ENCODE measurements around the gene PCNX3.

The PCNX3 gene

DNA sequence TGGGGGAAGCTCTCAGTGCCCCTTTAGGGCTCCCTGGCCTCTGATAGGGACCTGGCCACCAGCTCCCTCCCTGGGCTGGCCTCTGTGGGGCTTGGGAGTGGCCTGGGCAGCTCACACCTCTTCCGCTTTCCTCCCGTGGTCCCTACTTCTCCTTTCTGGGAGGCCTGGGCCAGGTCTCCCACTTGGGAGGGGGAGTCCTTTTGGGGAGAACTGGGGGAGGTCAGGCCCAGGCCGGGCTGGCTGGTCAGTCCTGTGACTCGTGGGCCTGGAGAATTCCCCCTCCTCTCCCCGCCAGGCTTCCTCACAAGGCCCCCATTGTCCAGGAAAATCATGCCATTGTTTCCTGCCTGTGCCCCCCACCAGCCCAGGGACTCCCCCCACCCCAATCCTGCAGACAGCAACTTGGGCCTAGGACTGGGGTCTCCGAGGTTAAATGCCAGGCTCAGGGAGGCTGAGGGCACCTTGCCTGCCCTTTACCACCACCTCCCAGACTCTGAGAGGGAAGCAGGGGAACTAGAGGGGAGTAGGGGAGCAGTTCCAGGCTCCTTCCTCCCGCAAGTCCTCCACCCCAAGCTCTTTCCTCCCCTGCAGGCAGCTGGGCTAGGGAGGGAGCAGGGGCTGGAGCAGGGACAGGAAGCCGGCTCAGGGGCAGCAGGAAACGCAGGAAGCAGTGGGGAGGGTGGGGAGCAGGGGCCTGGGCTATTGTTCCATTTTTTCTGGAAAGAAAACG, 4.4 kb upstream of the PCNX3 start:
- H3K27ac ChIP-seq (ENCODE audit: low read depth, low read length), result peak overlapping the region; percentile 55
- no peak overlapping the region for H3K9ac ChIP-seq (ENCODE audit: low read length)
- H3K36me3 ChIP-seq (ENCODE audit: control insufficient read depth, insufficient read depth, low read length), result peaks cover 13% of the 10 kb centered on the region
- peaks cover 12% of the 10 kb centered on the region for H3K4me1 ChIP-seq (ENCODE audit: control insufficient read depth, insufficient read depth, low read length)
- no peaks in the 10 kb centered on the region for H3K27me3 ChIP-seq (ENCODE audit: control insufficient read depth, insufficient read depth, low read length)
- H3K4me3 ChIP-seq (ENCODE audit: low read length), result peak overlapping the region; percentile 5

DNA sequence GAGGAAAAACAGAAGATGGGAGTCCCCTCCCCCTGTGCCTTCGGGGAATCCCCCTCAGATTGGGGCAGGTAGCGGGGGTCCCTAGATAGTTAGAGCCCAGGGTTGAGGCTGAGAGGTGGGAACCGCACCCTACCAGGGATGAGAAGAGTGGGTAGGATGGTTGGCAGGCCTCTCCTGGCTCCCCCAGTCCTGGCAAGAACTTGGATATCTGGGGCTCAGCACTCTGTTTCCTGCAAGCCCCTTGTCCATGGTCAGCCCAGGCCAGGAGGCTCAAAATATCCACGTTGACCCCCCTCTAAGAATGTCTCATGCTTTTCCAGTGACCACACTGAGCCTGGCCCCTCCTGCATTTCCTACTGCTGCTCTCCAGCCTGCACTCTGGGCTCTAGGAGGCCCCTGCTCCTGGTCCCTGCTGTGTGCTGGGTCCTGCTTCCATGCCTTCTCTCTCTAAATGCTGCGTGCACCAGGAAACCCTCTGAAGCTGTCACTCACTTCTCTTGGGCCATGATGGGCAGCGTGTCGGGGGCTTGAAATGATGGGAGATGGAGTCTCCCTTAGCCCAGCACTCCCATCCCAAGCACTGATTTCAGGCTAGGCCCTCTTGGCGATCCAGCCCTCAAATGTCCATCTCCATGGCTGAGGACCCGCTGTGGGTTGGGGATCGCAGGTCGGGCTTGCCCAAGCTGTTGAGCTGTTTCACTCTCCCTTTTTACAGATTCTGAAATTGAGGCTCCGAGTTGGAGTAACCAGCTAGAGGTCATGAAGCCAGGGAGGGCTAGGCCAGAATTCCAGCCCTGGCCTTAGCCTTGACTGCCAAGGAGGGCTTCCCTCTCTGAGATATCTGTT, 3.6 kb upstream of the PCNX3 start:
- peaks cover 20% of the 10 kb centered on the region for H3K4me1 ChIP-seq (ENCODE audit: control insufficient read depth, insufficient read depth, low read length)

DNA sequence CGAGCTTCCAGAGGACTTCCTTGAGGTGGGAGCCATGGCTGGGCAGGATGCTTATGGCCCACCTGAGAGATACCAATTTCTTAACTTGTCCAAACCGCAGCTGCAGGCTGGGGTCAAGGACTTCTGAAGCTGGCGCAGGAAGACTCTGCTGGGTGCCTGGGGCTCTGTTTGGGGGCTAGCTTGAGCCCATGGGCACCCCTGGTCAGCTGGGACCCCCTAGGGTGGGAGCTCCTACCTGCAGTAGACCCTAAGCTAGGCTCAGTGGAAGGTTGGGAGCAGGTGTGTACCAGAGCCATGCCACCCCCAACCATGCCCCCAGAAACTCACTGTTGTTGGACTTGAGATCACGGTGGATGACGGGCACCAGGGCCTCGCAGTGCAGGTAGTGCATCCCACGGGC, 2.9 kb upstream of the PCNX3 start:
- H3K36me3 ChIP-seq (ENCODE audit: control insufficient read depth, insufficient read depth, low read length), result peaks cover 18% of the 10 kb centered on the region

More for the DNA sequence above, 3.6 kb upstream of the PCNX3 start:
- no peaks in the 10 kb centered on the region for H3K27me3 ChIP-seq (ENCODE audit: control insufficient read depth, insufficient read depth, low read length)
- H3K4me3 ChIP-seq (ENCODE audit: low read length), result peak overlapping the region; percentile 96
- peak overlapping the region; percentile 21 for H3K27ac ChIP-seq (ENCODE audit: low read depth, low read length)
- peaks cover 13% of the 10 kb centered on the region for H3K36me3 ChIP-seq (ENCODE audit: control insufficient read depth, insufficient read depth, low read length)
- no peak overlapping the region for H3K9ac ChIP-seq (ENCODE audit: low read length)

DNA sequence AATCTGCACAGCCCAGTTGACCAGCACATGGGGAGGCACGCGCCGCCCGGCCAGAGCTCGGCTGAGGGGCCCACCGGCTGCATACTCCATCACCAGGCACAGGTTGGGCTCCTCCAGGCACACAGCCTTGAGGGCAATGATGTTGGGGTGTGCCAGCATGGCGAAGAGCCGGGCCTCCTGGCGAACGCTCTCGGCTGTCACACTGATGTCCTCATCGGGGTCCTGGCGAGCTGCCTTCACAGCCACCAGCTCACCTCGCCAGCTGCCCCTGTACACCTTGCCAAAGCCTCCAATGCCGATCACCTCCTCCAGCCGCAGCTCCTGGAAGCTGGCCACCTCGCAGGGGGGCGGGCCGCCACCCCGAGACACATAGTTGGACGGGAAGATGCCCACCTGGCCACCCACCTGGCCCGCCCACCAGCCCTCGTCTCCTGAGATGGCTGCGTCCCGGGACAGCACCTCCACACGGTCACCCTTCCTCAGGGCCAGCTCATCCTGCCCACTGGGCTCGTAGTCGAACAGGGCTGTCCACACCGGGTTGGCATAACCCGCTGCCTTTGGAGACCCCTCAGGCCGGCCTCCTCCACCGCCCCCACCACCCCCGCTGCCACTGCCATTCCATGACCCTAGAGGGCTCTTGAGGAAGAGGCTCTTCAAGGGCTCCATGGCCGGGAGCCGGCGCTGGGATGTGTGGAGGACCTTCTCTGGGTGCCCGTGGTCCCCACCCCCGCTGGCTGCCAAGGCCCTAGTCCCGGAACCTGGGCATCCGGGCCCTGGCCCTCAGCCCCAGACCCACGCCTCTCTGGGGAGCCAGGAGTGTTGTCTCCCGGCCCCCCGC, 2.3 kb upstream of the PCNX3 start:
- H3K9ac ChIP-seq (ENCODE audit: low read length), result peak overlapping the region; percentile 64
- peak overlapping the region; percentile 96 for H3K4me3 ChIP-seq (ENCODE audit: low read length)
- peak overlapping the region; percentile 92 for H3K27ac ChIP-seq (ENCODE audit: low read depth, low read length)
- H3K27me3 ChIP-seq (ENCODE audit: control insufficient read depth, insufficient read depth, low read length), result no peaks in the 10 kb centered on the region
- H3K4me1 ChIP-seq (ENCODE audit: control insufficient read depth, insufficient read depth, low read length), result peaks cover 15% of the 10 kb centered on the region
- H3K36me3 ChIP-seq (ENCODE audit: control insufficient read depth, insufficient read depth, low read length), result peaks cover 16% of the 10 kb centered on the region

More for the DNA sequence above, 2.9 kb upstream of the PCNX3 start:
- Histone ChIP-seq H3K9ac (ENCODE audit: low read length) (no peak overlapping the region), H3K4me1 (ENCODE audit: control insufficient read depth, insufficient read depth, low read length) (peaks cover 18% of the 10 kb centered on the region), H3K27ac (ENCODE audit: low read depth, low read length) (peak overlapping the region; percentile 92), H3K27me3 (ENCODE audit: control insufficient read depth, insufficient read depth, low read length) (no peaks in the 10 kb centered on the region), H3K4me3 (ENCODE audit: low read length) (peak overlapping the region; percentile 96)

DNA sequence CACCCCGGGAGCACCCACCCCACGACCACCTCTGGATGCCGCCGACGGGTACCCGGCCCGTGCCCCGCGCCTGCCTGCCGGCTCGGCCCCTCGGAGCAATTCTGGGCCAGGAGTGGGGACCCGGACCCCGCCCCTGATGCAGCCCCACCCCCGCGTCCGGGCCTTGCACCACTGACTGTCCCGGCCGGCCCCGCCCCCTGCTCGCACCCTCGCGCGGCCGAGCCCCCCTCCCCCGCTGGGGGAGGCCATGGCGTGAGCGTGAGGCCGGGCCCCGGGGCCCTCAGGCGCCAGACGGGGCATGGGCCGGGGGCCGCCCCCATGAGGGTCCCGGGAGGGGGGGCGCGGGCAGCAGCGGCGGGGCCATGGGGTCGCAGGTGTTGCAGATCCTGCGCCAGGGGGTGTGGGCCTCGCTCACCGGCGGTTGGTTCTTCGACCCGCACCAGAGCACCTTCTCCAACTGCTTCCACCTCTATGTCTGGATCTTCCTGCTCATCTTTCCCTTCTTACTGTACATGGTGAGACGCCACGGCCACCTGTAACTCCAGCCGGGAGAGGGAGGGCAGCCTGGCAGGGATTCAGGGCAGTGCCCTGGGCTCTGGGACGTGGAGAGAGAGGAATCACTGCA, 486 bp downstream of the PCNX3 start:
- peak overlapping the region; percentile 60 for H3K9ac ChIP-seq (ENCODE audit: low read length)
- peaks cover 39% of the 10 kb centered on the region for H3K36me3 ChIP-seq (ENCODE audit: control insufficient read depth, insufficient read depth, low read length)
- H3K27ac ChIP-seq (ENCODE audit: low read depth, low read length), result peak overlapping the region; percentile 92
- peak overlapping the region; percentile 71 for H3K4me3 ChIP-seq (ENCODE audit: low read length)
- H3K4me1 ChIP-seq (ENCODE audit: control insufficient read depth, insufficient read depth, low read length), result peaks cover 15% of the 10 kb centered on the region
- no peaks in the 10 kb centered on the region for H3K27me3 ChIP-seq (ENCODE audit: control insufficient read depth, insufficient read depth, low read length)

DNA sequence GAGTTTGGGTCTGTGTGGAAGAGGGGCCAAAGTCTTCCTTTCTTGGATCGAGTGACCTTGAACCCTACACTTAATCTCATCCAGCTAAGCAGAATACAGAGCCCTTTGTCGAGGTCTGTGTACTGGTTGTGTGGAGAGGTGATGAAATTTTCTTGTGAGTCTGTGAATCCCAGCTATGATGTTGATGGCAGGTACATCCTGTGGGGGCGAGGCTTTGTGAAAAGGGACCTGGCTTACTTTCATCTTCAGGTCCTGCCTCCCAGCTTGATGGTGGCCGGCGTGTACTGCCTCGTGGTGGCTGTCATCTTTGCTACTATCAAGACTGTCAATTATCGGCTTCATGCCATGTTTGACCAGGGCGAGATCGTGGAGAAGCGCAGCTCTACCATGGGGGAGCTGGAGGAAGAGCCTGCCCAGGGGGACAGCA, 1.0 kb downstream of the PCNX3 start:
- Histone ChIP-seq H3K27me3 (ENCODE audit: control insufficient read depth, insufficient read depth, low read length) (no peaks in the 10 kb centered on the region), H3K36me3 (ENCODE audit: control insufficient read depth, insufficient read depth, low read length) (peaks cover 39% of the 10 kb centered on the region), H3K4me3 (ENCODE audit: low read length) (peak overlapping the region; percentile 71), H3K9ac (ENCODE audit: low read length) (peak overlapping the region; percentile 40), H3K27ac (ENCODE audit: low read depth, low read length) (peak overlapping the region; percentile 92), H3K4me1 (ENCODE audit: control insufficient read depth, insufficient read depth, low read length) (peaks cover 15% of the 10 kb centered on the region)

DNA sequence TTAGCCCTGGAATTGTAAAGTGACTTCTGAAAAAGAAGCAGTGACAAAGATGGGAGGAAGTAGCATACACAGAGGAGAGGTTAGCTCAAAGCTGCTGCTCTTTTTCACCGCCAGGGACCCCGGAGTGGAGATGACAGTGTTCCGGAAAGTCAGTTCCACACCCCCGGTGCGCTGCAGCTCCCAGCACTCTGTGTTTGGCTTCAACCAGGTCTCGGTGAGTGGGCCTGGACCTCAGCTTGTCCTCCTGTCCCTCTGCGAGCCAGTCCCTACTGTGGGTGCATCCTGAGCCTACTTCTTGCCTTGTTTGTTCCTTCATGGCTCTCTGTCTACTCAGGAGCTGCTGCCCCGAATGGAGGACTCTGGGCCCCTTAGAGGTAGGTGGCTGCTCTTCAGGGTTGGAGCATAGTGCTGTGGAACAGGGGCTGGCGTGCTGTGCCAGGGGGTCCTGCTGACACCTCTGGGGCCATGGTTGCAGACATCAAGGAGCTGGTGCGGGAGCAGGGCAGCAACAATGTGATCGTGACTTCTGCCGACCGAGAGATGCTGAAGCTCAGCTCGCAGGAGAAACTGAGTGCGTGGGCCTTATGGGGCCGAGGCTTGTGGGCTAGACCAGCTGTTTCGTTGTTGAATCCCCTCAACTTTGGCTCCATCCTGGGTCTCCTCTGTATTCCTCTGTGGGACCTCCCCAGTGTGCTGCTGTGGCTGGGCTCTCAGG, 1.7 kb downstream of the PCNX3 start:
- Histone ChIP-seq H3K27ac (ENCODE audit: low read depth, low read length) (no peak overlapping the region), H3K4me1 (ENCODE audit: control insufficient read depth, insufficient read depth, low read length) (peaks cover 15% of the 10 kb centered on the region), H3K27me3 (ENCODE audit: control insufficient read depth, insufficient read depth, low read length) (no peaks in the 10 kb centered on the region), H3K9ac (ENCODE audit: low read length) (no peak overlapping the region), H3K4me3 (ENCODE audit: low read length) (peak overlapping the region; percentile 71), H3K36me3 (ENCODE audit: control insufficient read depth, insufficient read depth, low read length) (peaks cover 42% of the 10 kb centered on the region)

DNA sequence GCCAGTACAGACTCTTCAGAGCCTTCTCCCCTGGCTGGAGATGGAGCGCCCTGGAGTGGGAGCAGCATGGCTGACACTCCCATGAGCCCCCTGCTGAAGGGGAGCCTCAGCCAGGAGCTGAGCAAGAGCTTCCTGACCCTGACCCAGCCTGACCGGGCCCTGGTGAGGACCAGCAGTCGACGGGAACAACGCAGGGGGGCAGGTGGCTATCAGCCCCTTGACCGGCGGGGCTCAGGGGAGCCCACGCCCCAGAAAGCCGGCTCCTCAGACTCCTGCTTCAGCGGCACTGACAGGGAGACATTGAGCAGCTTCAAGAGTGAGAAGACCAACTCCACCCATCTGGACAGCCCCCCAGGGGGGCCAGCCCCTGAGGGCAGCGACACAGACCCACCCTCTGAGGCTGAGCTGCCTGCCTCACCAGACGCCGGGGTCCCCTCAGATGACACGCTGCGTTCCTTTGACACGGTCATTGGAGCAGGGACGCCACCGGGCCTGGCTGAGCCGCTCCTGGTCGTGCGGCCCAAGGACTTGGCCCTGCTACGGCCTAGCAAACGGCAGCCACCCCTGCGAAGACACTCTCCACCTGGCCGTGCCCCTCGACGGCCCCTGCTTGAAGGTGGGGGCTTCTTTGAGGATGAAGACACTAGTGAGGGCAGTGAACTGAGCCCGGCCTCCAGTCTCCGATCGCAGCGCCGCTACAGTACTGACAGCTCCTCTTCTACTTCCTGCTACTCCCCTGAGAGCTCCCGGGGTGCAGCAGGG, 2.6 kb downstream of the PCNX3 start:
- peaks cover 9% of the 10 kb centered on the region for H3K4me1 ChIP-seq (ENCODE audit: control insufficient read depth, insufficient read depth, low read length)
- H3K27me3 ChIP-seq (ENCODE audit: control insufficient read depth, insufficient read depth, low read length), result no peaks in the 10 kb centered on the region
- no peak overlapping the region for H3K9ac ChIP-seq (ENCODE audit: low read length)
- no peak overlapping the region for H3K4me3 ChIP-seq (ENCODE audit: low read length)
- peaks cover 40% of the 10 kb centered on the region for H3K36me3 ChIP-seq (ENCODE audit: control insufficient read depth, insufficient read depth, low read length)
- no peak overlapping the region for H3K27ac ChIP-seq (ENCODE audit: low read depth, low read length)

DNA sequence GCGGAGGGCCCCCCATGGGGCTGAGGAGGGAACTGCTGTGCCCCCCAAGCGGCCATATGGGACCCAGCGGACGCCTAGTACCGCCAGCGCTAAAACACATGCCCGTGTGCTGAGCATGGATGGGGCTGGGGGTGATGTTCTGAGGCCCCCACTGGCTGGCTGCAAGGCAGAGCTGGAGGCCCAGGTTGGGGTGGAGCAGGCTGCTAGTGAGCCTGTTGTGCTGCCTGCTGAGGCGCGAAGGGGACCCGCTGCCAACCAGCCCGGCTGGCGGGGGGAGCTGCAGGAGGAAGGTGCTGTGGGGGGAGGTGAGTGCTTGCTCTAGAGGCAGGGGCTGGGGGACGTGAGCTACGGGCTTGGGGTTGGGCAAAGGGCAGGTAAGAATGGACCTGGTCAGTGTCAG, 3.2 kb downstream of the PCNX3 start:
- H3K36me3 ChIP-seq (ENCODE audit: control insufficient read depth, insufficient read depth, low read length), result peaks cover 40% of the 10 kb centered on the region
- H3K4me1 ChIP-seq (ENCODE audit: control insufficient read depth, insufficient read depth, low read length), result peaks cover 9% of the 10 kb centered on the region
- no peak overlapping the region for H3K4me3 ChIP-seq (ENCODE audit: low read length)
- H3K27ac ChIP-seq (ENCODE audit: low read depth, low read length), result no peak overlapping the region
- no peak overlapping the region for H3K9ac ChIP-seq (ENCODE audit: low read length)
- no peaks in the 10 kb centered on the region for H3K27me3 ChIP-seq (ENCODE audit: control insufficient read depth, insufficient read depth, low read length)

DNA sequence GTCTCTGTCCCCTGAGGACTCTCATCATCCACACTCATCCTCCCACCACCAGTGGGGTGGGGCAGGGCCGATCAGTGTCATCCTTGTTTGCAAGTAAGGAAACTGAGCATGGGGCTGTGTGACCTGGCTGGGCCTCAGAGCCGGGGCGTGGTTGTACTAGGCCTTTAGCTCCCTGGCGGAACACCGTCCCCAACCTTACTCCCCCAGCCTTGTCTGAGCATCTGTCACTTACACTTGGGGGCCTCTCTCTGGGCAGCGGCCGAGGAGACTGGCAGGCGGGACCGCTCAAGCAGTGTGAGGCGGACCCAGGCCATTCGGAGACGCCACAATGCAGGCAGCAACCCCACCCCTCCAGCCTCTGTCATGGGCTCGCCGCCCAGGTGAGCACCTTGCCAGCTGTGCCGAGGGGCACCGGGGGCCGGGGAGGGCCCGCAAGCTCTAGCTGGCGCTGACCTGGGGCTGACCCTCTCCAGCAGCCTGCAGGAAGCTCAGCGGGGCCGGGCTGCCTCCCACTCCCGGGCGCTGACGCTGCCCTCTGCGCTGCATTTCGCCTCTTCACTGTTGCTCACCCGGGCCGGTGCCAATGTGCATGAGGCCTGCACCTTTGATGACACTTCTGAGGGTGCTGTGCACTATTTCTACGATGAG, 3.8 kb downstream of the PCNX3 start:
- Histone ChIP-seq H3K27me3 (ENCODE audit: control insufficient read depth, insufficient read depth, low read length) (no peaks in the 10 kb centered on the region), H3K4me1 (ENCODE audit: control insufficient read depth, insufficient read depth, low read length) (peaks cover 9% of the 10 kb centered on the region), H3K27ac (ENCODE audit: low read depth, low read length) (no peak overlapping the region), H3K4me3 (ENCODE audit: low read length) (no peak overlapping the region), H3K36me3 (ENCODE audit: control insufficient read depth, insufficient read depth, low read length) (peaks cover 42% of the 10 kb centered on the region), H3K9ac (ENCODE audit: low read length) (no peak overlapping the region)
